Measurements from ENCODE around the gene WASL. TPM values are rescaled to one million over a fixed set of nuclear protein-coding genes. Genes with fewer than 3 reads are reported as not detected.

WASL gene
- polyA plus RNA-seq, 1 donor from 2014 or later = 22.5 TPM

GRCh38 chr7:123673752-123674398 lies 74.9 kb downstream of the WASL start:
- Histone ChIP-seq H3K9me3 (ENCODE audit: low read length) (no peaks in the 10 kb centered on the region), H3K9ac (ENCODE audit: low read length) (no peak overlapping the region), H3K27ac (ENCODE audit: low read length) (no peak overlapping the region), H4K20me1 (ENCODE audit: insufficient read depth) (no peaks in the 10 kb centered on the region), H3K4me2 (ENCODE audit: low read length) (no peak overlapping the region), H3K79me2 (replicated peaks; ENCODE audit: insufficient read depth, low read length) (no peaks in the 10 kb centered on the region), H3K9me2 (ENCODE audit: insufficient read depth, low read length) (no peaks in the 10 kb centered on the region), H3F3A (ENCODE audit: insufficient read depth, low read length, poor library complexity, severe bottlenecking) (no peaks in the 10 kb centered on the region), H3K36me3 (ENCODE audit: insufficient read depth, low read length) (no peaks in the 10 kb centered on the region), H3K4me3 (ENCODE audit: low read length) (no peak overlapping the region), H2AFZ (ENCODE audit: low read depth, low read length) (no peak overlapping the region), H3K27me3 (ENCODE audit: insufficient read depth, low read depth, low read length) (no peaks in the 10 kb centered on the region)
- no peak for TF ChIP-seq EZH2 (IDR thresholded peaks at IDR 0.05; ENCODE audit: borderline replicate concordance, insufficient read depth, low read length, poor library complexity, severe bottlenecking)
- TF ChIP-seq, protein P1, sequence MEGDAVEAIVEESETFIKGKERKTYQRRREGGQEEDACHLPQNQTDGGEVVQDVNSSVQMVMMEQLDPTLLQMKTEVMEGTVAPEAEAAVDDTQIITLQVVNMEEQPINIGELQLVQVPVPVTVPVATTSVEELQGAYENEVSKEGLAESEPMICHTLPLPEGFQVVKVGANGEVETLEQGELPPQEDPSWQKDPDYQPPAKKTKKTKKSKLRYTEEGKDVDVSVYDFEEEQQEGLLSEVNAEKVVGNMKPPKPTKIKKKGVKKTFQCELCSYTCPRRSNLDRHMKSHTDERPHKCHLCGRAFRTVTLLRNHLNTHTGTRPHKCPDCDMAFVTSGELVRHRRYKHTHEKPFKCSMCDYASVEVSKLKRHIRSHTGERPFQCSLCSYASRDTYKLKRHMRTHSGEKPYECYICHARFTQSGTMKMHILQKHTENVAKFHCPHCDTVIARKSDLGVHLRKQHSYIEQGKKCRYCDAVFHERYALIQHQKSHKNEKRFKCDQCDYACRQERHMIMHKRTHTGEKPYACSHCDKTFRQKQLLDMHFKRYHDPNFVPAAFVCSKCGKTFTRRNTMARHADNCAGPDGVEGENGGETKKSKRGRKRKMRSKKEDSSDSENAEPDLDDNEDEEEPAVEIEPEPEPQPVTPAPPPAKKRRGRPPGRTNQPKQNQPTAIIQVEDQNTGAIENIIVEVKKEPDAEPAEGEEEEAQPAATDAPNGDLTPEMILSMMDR (IDR thresholded peaks at IDR 0.05; ENCODE audit: poor library complexity, severe bottlenecking) = no peak
- TF ChIP-seq, protein P2, sequence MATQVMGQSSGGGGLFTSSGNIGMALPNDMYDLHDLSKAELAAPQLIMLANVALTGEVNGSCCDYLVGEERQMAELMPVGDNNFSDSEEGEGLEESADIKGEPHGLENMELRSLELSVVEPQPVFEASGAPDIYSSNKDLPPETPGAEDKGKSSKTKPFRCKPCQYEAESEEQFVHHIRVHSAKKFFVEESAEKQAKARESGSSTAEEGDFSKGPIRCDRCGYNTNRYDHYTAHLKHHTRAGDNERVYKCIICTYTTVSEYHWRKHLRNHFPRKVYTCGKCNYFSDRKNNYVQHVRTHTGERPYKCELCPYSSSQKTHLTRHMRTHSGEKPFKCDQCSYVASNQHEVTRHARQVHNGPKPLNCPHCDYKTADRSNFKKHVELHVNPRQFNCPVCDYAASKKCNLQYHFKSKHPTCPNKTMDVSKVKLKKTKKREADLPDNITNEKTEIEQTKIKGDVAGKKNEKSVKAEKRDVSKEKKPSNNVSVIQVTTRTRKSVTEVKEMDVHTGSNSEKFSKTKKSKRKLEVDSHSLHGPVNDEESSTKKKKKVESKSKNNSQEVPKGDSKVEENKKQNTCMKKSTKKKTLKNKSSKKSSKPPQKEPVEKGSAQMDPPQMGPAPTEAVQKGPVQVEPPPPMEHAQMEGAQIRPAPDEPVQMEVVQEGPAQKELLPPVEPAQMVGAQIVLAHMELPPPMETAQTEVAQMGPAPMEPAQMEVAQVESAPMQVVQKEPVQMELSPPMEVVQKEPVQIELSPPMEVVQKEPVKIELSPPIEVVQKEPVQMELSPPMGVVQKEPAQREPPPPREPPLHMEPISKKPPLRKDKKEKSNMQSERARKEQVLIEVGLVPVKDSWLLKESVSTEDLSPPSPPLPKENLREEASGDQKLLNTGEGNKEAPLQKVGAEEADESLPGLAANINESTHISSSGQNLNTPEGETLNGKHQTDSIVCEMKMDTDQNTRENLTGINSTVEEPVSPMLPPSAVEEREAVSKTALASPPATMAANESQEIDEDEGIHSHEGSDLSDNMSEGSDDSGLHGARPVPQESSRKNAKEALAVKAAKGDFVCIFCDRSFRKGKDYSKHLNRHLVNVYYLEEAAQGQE (IDR thresholded peaks at IDR 0.05; ENCODE audit: borderline replicate concordance) = no peak

- Histone ChIP-seq H2AFZ (ENCODE audit: low read depth, low read length) (no peak overlapping the region), H3K27ac (ENCODE audit: low read length) (no peak overlapping the region)
Observed at GRCh38 chr7:123673137-123673732, 75.6 kb downstream of the WASL start.

More at GRCh38 chr7:123673137-123673732, 75.6 kb downstream of the WASL start:
- Histone ChIP-seq H3K27me3 (ENCODE audit: insufficient read depth, low read depth, low read length) (no peaks in the 10 kb centered on the region), H3K9ac (ENCODE audit: low read length) (no peak overlapping the region), H3K4me2 (ENCODE audit: low read length) (no peak overlapping the region), H3K79me2 (replicated peaks; ENCODE audit: insufficient read depth, low read length) (no peaks in the 10 kb centered on the region), H3K9me3 (ENCODE audit: low read length) (no peaks in the 10 kb centered on the region), H3K36me3 (ENCODE audit: insufficient read depth, low read length) (no peaks in the 10 kb centered on the region), H4K20me1 (ENCODE audit: insufficient read depth) (no peaks in the 10 kb centered on the region), H3K4me3 (ENCODE audit: low read length) (no peak overlapping the region), H3K9me2 (ENCODE audit: insufficient read depth, low read length) (no peaks in the 10 kb centered on the region), H3F3A (ENCODE audit: insufficient read depth, low read length, poor library complexity, severe bottlenecking) (no peaks in the 10 kb centered on the region)
- TF ChIP-seq, protein P2 (IDR thresholded peaks at IDR 0.05; ENCODE audit: borderline replicate concordance) = no peak
- TF ChIP-seq EP300 (conservative IDR thresholded peaks at IDR 0.05; ENCODE audit: poor library complexity, severe bottlenecking) (no peak), POLR2AphosphoS5 (IDR thresholded peaks at IDR 0.05) (no peak), EZH2 (IDR thresholded peaks at IDR 0.05; ENCODE audit: borderline replicate concordance, insufficient read depth, low read length, poor library complexity, severe bottlenecking) (no peak), TAF1 (IDR thresholded peaks at IDR 0.05; ENCODE audit: low read depth) (no peak)

All from neural cell (in vitro differentiated cells).